Ishikawa (cell line): Measurements from ENCODE around the gene SREBF1.

Experiments
- CEBPB ChIP-seq: IDR thresholded peaks from 2 replicates; pipeline ENCODE4 v1.6.1; 2012
- CREB1 ChIP-seq: IDR thresholded peaks from 2 replicates; pipeline ENCODE4 v1.6.1; 2012; ENCODE audit warnings: low read depth
- EGR1 ChIP-seq: IDR thresholded peaks from 2 replicates; pipeline ENCODE4 v1.6.1; 2012
- EP300 ChIP-seq: IDR thresholded peaks from 2 replicates; pipeline ENCODE4 v1.6.1; 2012; ENCODE audit warnings: borderline replicate concordance
- FOXM1 ChIP-seq: IDR thresholded peaks from 2 replicates; pipeline ENCODE4 v1.6.1; 2012; ENCODE audit warnings: low read depth, borderline replicate concordance
- MAX ChIP-seq: IDR thresholded peaks from 2 replicates; pipeline ENCODE4 v1.6.1; 2012
- NFIC ChIP-seq: IDR thresholded peaks from 2 replicates; pipeline ENCODE4 v1.6.1; 2012
- RAD21 ChIP-seq: IDR thresholded peaks from 2 replicates; pipeline ENCODE4 v1.6.1; 2012; ENCODE audit warnings: low read depth
- REST ChIP-seq: IDR thresholded peaks from 2 replicates; pipeline ENCODE4 v1.6.1; 2012; ENCODE audit warnings: low read depth, mild to moderate bottlenecking
- TAF1 ChIP-seq: IDR thresholded peaks from 2 replicates; pipeline ENCODE4 v1.6.1; 2012; ENCODE audit warnings: low read depth, mild to moderate bottlenecking
- TCF12 ChIP-seq: IDR thresholded peaks from 2 replicates; pipeline ENCODE4 v1.6.1; 2012; ENCODE audit warnings: low read depth
- TEAD4 ChIP-seq: IDR thresholded peaks from 2 replicates; pipeline ENCODE4 v1.6.1; 2012
- YY1 ChIP-seq: IDR thresholded peaks from 2 replicates; pipeline ENCODE4 v1.6.1; 2012; ENCODE audit warnings: low read depth
- ZBTB7A ChIP-seq: IDR thresholded peaks from 2 replicates; pipeline ENCODE4 v1.6.1; 2012; ENCODE audit warnings: low read depth

- TF ChIP-seq RAD21 (no peak), TEAD4 (no peak), TAF1 (no peak), EP300 (no peak), NFIC (no peak), TCF12 (no peak), MAX (no peak), YY1 (no peak), REST (no peak), CREB1 (no peak), CEBPB (no peak), FOXM1 (no peak), EGR1 (no peak), ZBTB7A (no peak)
These were observed 38.1 kb downstream of the SREBF1 start for GRCh38 chr17:17798573-17799255.
